ENCODE data around the gene PAF1.

Gene PAF1

GRCh38 chr19:39390751-39391437 is at the start of gene PAF1, which contains the start of gene MED29:
Gene PAF1, minus strand, starts transcription at chr19:39391106. Its CDS starts 242 bp downstream, at chr19:39390864.
Gene MED29, plus strand, starts transcription at chr19:39391378. Its CDS starts 45 bp downstream, at chr19:39391423.
- DNase-seq = peak; percentile 97

DNA sequence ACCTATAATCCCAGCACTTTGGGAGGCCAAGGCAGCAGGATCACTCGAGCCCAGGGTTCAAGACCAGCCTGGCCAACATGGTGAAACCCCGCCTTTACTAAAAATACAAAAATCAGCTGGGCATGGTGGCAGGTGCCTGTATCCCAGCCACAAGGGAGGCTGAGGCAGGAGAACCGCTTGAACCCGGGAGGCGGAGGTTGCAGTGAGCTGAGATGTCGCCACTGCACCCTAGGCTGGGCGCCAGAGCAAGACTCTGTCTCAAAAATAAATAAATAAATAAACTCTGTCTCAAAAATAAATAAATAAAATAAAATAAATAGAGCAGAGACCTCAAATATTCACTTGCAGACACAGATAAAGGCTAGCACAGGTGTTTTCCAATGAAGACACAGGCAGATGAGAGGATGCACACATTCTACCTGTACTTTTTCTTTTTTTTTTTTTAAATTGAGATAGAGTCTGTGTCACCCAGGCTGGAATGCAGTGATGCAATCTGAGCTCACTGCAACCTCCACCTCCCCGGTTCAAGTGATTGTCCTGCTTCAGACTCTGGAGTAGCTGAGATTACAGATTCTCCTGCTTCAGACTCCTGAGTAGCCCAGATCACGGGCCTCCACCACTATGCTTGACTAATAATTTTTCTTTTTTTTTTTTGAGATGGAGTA is 47.5 kb upstream of the PAF1 start:
- no peak for DNase-seq

GRCh38 chr19:39436350-39436716 is 45.4 kb upstream of the PAF1 start:
- no peak for DNase-seq

- DNase-seq = peak; percentile 100
Observed at GRCh38 chr19:39435499-39436349, 44.8 kb upstream of the PAF1 start, which contains the start of gene RPS16. Gene RPS16, minus strand, starts transcription at chr19:39435949. Its CDS starts 54 bp downstream, at chr19:39435895.

GRCh38 chr19:39434123-39435076 is 43.5 kb upstream of the PAF1 start:
- DNase-seq = no peak

- DNase-seq = no peak
Observed at GRCh38 chr19:39433480-39434079, 42.7 kb upstream of the PAF1 start.

DNA sequence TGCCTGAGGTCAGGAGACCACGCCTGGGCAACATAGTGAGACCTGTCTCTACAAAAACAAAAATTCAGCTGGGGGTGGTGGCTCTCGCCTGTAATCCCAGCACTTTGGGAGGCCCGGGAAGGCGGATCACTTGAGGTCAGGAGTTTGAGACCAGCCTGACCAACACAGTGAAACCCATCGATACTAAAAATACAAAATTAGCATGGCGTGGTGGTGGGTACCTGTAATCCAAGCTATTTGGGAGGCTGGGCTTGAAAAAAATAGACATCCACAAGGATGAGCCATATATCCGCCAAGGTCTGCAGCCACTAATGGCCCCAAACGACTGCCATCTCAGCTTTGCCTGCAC is 41.7 kb upstream of the PAF1 start:
- DNase-seq = no peak

DNA sequence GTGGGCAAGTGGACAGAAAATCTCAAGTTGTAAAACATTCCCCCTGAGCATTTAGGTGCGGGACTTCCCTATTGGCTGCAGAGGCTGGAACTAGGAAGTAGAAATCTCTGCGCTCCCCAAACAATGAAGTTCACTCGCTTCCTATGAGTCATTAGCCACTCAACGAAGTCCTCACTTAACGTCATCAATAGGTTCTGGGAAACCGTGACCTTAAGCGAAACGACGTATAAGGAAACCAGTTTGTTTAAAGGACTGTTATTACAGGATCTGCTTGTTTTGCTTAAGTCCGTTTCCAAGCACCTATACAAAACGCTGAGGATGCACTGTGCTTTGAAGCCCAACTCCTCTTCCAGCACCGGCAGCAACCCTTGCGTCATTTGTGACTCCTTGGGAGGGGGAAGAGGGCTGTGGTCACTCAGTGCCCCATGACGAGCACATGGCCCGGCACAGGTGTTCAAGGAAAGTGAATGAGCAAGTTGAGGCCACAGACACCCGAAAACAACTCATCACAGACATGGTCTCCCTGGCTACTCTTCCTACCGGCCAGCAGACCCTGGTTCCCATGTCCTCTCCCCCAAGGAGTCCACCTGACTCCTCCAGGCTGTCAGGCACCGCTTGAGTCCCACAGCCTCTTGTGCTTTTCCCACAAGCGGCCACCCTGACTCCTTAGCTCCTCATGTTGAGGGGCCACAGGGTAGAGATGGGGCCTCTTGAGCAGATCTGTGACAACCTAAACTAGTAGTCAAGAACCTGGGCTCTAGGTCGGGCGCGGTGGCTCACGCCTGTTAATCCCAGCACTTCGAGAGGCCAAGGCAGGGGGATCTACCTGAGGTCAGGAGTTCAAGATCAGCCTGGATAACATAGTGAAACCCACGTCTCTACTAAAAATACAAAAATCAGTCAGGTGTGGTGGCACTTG is 40.0 kb upstream of the PAF1 start:
- DNase-seq = peak; percentile 74

- DNase-seq = no peak
Observed at GRCh38 chr19:39428283-39429112, 37.6 kb upstream of the PAF1 start.

DNA sequence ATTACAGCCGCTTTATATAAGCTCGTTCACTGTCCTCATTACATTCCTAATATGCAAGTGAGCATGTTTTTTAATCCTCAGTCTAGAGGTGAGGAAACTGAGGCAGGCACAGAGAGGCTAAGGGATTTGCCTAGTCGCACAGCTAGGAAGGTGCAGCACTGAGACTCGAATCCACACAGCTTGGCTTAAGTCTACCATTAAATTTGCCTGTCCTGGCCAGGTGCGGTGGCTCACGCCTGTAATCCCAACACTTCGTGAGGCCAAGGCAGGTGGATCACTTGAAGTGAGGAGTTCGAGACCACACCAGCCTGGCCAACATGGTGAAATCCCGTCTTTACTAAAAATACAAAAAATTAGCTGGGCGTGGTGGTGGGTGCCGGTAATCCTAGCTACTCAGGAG is 36.8 kb upstream of the PAF1 start:
- DNase-seq = no peak

- no peak for DNase-seq
Observed at GRCh38 chr19:39426170-39426569, 35.3 kb upstream of the PAF1 start.

DNA sequence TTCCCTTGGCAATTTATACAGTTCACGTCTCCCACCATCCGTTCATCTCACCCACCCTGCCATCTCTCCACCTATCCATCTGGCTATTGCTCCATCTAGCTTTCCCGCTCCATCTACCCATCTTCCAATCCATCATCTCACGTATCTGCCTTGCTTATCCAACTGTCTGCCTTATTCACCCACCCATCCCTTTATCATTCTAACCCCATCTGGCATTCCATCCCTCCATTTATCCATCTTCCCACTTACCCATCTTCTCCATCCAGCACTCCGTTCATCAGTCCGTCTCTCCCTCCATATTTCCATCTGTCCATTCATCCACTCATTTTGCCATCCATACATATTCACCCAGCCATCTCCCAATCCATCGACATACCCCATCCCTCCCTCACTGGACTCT is 34.8 kb upstream of the PAF1 start:
- no peak for DNase-seq

DNA sequence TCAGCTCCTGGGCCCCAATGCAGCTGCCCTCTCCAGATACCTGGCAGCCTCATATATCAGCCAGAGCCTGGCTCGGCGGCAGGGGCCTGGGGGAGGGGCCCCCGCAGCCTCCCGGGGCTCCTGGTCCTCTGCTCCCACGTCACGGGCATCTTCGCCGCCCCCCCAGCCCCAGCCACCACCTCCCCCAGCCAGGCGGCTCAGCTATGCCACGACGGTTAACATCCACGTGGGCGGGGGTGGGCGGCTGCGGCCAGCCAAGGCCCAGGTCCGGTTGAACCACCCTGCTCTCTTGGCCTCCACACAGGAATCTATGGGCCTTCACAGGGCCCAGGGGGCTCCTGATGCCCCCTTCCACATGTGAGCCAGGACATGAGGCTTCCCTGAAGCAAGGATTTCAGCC is 34.0 kb upstream of the PAF1 start:
- no peak for DNase-seq

- DNase-seq = no peak
Observed at GRCh38 chr19:39423258-39424086, 32.6 kb upstream of the PAF1 start.

DNA sequence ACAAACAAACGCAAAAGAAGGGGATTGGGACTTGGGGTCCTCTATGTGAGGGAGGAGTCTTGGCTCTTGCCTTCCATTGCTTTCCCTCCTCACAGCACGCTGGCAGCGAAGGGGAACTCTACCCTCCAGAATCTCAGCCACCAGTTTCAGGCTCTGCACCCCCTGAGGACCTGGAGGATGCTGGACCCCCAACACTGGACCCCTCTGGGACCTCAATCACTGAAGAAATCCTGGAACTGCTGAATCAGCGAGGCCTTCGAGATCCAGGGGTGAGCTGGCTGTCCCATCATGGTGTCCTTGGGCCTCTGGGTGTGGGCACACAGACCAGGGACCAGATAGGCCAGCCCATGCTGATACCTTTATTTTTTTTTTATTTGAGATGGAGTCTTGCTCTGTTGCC is 31.1 kb upstream of the PAF1 start:
- no peak for DNase-seq

GRCh38 chr19:39420769-39421168 is 29.9 kb upstream of the PAF1 start:
- DNase-seq = no peak

- no peak for DNase-seq
Observed at GRCh38 chr19:39419003-39419402, 28.1 kb upstream of the PAF1 start.

DNA sequence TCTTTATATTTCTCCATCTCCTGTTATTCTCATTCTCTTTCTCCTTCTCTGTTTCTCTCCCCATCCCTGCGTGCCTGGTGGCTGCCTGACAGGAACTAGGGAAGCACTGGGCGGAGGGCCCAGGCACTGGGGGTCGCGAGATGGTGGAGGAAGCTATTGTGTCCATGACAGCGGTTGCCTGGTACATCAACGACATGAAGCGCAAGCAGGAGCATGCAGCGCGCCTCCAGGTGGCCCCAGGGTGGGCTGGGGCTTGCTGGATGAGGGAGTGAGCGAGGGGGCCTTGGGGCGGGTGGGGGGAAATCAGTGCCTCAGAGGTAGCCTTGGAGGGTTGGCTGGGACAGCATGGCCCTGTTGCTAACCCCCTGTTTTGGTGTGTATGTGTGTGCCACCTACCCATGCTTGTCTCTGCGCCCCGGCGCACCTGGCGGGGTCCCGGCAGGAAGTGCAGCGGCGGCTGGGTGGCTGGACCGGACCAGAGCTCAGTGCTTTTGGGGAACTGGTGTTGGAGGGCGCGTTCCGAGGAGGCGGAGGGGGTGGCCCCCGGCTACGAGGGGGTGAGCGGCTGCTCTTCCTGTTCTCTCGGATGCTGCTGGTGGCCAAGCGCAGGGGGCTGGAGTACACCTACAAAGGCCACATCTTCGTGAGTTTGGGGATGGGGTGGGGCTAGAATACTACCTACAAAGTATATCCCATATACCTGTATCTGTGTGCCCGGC is 26.7 kb upstream of the PAF1 start:
- no peak for DNase-seq

Data from activated CD4-positive, alpha-beta T cell treated with anti-CD3 and anti-CD28 coated beads for 48 hours (primary cell).